Loucy (cell line): ENCODE data around the gene RBP5.

ENCODE experiments used
- H2AFZ ChIP-seq: fragments of 200-600 bp; sonication (generic); 2 replicates; pipeline ENCODE4 v1.6.0; 2016; ENCODE audit warnings: antibody characterized with exemption, mild to moderate bottlenecking, low read length, moderate library complexity
- H3F3A ChIP-seq: fragments of 200-600 bp; 2 replicates; pipeline ENCODE4 v1.6.0; 2016; ENCODE audit warnings: antibody characterized with exemption, low read depth, mild to moderate bottlenecking
- H3K27me3 ChIP-seq: fragments of 200-600 bp; sonication (generic); 2 replicates; pipeline ENCODE4 v1.6.1; 2014; ENCODE audit warnings: low read length, mild to moderate bottlenecking; ENCODE audit not compliant: insufficient read depth, poor library complexity, severe bottlenecking
- H3K36me3 ChIP-seq: fragments of 200-600 bp; sonication (generic); 2 replicates; pipeline ENCODE4 v1.6.1; 2016; ENCODE audit warnings: low read length; ENCODE audit not compliant: insufficient read depth
- H3K4me1 ChIP-seq: fragments of 200-600 bp; sonication (generic); 2 replicates; pipeline ENCODE4 v1.5.1; 2014; ENCODE audit warnings: low read length, mild to moderate bottlenecking; ENCODE audit not compliant: insufficient read depth, poor library complexity, severe bottlenecking
- H3K4me2 ChIP-seq: fragments of 200-600 bp; sonication (generic); 2 replicates; pipeline ENCODE4 v1.6.0; 2014; ENCODE audit warnings: antibody characterized with exemption, low read length, low read depth, mild to moderate bottlenecking; ENCODE audit not compliant: poor library complexity, severe bottlenecking
- H3K4me3 ChIP-seq: fragments of 200-600 bp; sonication (generic); 2 replicates; pipeline ENCODE4 v1.5.1; 2014; ENCODE audit warnings: low read length, mild to moderate bottlenecking, mixed read lengths; ENCODE audit not compliant: poor library complexity, severe bottlenecking
- H3K79me2 ChIP-seq: fragments of 200-600 bp; sonication (generic); 2 replicates; pipeline ENCODE4 v1.6.1; 2014; ENCODE audit warnings: low read length; ENCODE audit not compliant: insufficient read depth
- H3K9ac ChIP-seq: fragments of 200-600 bp; sonication (generic); 2 replicates; pipeline ENCODE4 v1.6.0; 2014; ENCODE audit warnings: mild to moderate bottlenecking, low read depth, low read length, moderate library complexity; ENCODE audit not compliant: poor library complexity, severe bottlenecking
- H3K9me2 ChIP-seq: fragments of 200-600 bp; sonication (generic); replicated peaks from 2 replicates; pipeline ENCODE4 v1.6.1; 2016; ENCODE audit warnings: low read depth, low read length, mixed read lengths
- H3K9me3 ChIP-seq: fragments of 200-600 bp; sonication (generic); 2 replicates; pipeline ENCODE4 v1.6.1; 2014; ENCODE audit warnings: mild to moderate bottlenecking, antibody characterized with exemption, low read length, low read depth; ENCODE audit not compliant: insufficient read depth
- H4K20me1 ChIP-seq: fragments of 200-600 bp; sonication (generic); 2 replicates; pipeline ENCODE4 v1.6.0; 2014; ENCODE audit warnings: antibody characterized with exemption, low read length, mild to moderate bottlenecking; ENCODE audit not compliant: insufficient read depth, poor library complexity, severe bottlenecking
- EZH2phosphoT487 ChIP-seq: fragments of 200-600 bp; IDR thresholded peaks from 2 replicates; pipeline ENCODE4 v1.6.1; 2018; ENCODE audit warnings: antibody characterized with exemption, mild to moderate bottlenecking, moderate library complexity, borderline replicate concordance
- TF ChIP-seq, protein P1 (sequence below): fragments of 200-600 bp; sonication (generic); conservative IDR thresholded peaks from 2 replicates; pipeline ENCODE4 v1.5.1; 2014; ENCODE audit warnings: mild to moderate bottlenecking, antibody characterized with exemption, low read length

Gene RBP5

DNA sequence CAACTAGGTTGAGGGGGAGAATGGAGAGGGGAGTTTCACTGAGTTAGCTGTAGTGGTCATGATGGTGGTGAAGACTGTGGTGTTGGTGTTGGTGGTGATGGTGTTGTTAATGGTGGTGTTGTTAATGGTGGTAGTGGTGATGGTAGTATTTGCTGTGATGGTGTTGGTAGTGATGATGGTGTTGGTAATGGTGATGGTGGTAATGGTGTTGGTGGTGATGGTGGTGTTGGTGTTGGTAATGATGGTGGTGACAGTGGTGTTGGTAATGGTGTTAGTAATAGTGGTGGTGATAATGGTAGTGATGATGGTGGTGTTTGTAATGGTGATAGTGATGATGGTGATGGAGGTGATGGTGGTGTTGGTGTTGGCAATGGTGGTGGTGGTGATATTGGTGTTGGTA is 45.6 kb downstream of the RBP5 start:
- H3K9me3 ChIP-seq, result no peaks in the 10 kb centered on the region
- no peak overlapping the region for H2AFZ ChIP-seq
- H3K79me2 ChIP-seq, result no peaks in the 10 kb centered on the region
- no peak overlapping the region for H3K4me3 ChIP-seq
- no peak overlapping the region for H3K4me2 ChIP-seq
- no peaks in the 10 kb centered on the region for H4K20me1 ChIP-seq
- no peaks in the 10 kb centered on the region for H3K4me1 ChIP-seq
- H3K36me3 ChIP-seq, result no peaks in the 10 kb centered on the region
- no peaks in the 10 kb centered on the region for H3F3A ChIP-seq
- TF ChIP-seq EZH2phosphoT487, result no peak
- TF ChIP-seq, protein P1, sequence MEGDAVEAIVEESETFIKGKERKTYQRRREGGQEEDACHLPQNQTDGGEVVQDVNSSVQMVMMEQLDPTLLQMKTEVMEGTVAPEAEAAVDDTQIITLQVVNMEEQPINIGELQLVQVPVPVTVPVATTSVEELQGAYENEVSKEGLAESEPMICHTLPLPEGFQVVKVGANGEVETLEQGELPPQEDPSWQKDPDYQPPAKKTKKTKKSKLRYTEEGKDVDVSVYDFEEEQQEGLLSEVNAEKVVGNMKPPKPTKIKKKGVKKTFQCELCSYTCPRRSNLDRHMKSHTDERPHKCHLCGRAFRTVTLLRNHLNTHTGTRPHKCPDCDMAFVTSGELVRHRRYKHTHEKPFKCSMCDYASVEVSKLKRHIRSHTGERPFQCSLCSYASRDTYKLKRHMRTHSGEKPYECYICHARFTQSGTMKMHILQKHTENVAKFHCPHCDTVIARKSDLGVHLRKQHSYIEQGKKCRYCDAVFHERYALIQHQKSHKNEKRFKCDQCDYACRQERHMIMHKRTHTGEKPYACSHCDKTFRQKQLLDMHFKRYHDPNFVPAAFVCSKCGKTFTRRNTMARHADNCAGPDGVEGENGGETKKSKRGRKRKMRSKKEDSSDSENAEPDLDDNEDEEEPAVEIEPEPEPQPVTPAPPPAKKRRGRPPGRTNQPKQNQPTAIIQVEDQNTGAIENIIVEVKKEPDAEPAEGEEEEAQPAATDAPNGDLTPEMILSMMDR, result no peak
- H3K9ac ChIP-seq, result no peak overlapping the region
- H3K27me3 ChIP-seq, result no peaks in the 10 kb centered on the region
- no peaks in the 10 kb centered on the region for H3K9me2 ChIP-seq

DNA sequence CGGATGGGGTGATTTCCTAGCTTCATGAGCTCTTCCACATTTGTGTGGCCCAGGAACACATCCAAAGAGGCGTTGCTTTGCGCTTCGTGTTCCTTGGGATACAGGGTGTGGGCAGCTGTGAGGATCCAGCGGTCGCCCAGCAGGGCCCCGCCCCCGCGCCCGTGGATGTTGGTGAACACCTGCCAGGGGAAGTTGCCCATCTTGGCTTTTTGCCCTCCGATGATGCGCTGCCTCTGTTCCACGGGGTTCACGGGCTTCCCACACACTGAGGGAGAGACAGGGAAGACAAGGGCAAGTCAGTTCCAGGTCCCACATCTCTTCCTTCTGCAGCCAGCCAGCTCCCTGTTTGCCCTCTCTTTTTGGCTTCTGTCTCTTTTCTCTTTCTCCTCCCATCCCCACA is 47.7 kb downstream of the RBP5 start:
- no peak for TF ChIP-seq EZH2phosphoT487
- TF ChIP-seq, protein P1, result no peak
- Histone ChIP-seq H3K27me3 (no peaks in the 10 kb centered on the region), H3K4me2 (no peak overlapping the region), H3K36me3 (no peaks in the 10 kb centered on the region), H3F3A (no peaks in the 10 kb centered on the region), H3K4me1 (no peaks in the 10 kb centered on the region), H2AFZ (no peak overlapping the region), H3K9me2 (no peaks in the 10 kb centered on the region), H3K9me3 (no peaks in the 10 kb centered on the region), H3K4me3 (no peak overlapping the region), H3K79me2 (no peaks in the 10 kb centered on the region), H4K20me1 (no peaks in the 10 kb centered on the region), H3K9ac (no peak overlapping the region)

DNA sequence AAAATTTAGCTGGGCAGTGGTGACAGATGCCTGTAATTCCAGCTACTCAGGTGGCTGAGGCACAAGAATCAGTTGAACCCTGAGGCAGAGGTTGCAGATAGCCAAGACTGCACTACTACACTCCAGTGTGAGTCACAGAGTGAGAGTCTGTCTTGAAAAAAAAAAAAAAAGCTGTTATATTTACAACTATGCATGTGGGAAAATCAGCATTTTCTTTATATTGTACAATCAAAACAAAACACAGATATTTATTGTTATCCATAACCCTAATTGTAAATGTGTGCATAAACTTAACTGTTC is 48.9 kb downstream of the RBP5 start:
- H3K27me3 ChIP-seq, result no peaks in the 10 kb centered on the region
- no peak overlapping the region for H3K9ac ChIP-seq
- H3K4me1 ChIP-seq, result no peaks in the 10 kb centered on the region
- no peaks in the 10 kb centered on the region for H3K79me2 ChIP-seq
- no peaks in the 10 kb centered on the region for H3F3A ChIP-seq
- TF ChIP-seq EZH2phosphoT487, result no peak
- H3K36me3 ChIP-seq, result no peaks in the 10 kb centered on the region
- H2AFZ ChIP-seq, result no peak overlapping the region
- H3K9me3 ChIP-seq, result no peaks in the 10 kb centered on the region
- no peaks in the 10 kb centered on the region for H4K20me1 ChIP-seq
- no peak overlapping the region for H3K4me3 ChIP-seq
- no peaks in the 10 kb centered on the region for H3K9me2 ChIP-seq
- no peak overlapping the region for H3K4me2 ChIP-seq

DNA sequence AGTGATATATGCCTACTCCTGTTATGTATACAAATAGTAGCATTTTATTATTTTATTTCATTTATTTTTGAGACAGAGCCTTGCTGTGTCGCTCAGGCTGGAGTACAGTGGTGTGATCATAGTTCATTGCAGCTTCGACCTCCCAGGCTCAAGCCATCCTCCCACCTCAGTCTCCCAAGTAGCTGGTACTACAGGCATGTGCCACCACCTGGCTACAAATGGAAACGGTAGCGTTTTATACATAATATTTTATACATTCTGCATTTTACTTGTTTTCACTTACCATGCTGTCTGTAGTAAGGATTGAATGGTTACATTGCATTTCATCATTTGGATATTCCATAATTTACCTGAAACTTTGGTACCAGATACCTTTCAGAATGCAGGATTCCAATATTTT is 50.5 kb downstream of the RBP5 start:
- Histone ChIP-seq H3K27me3 (no peaks in the 10 kb centered on the region), H3K79me2 (no peaks in the 10 kb centered on the region), H2AFZ (no peak overlapping the region), H3K9ac (no peak overlapping the region), H3F3A (no peaks in the 10 kb centered on the region), H3K36me3 (no peaks in the 10 kb centered on the region), H4K20me1 (no peaks in the 10 kb centered on the region), H3K9me2 (no peaks in the 10 kb centered on the region), H3K4me3 (no peak overlapping the region), H3K4me1 (peaks cover 8% of the 10 kb centered on the region), H3K4me2 (no peak overlapping the region), H3K9me3 (no peaks in the 10 kb centered on the region)
- TF ChIP-seq, protein P1, result peak; percentile 47
- no peak for TF ChIP-seq EZH2phosphoT487
